GM19025 (cell line): ENCODE results near the gene COG8.
"Not testable (repeated sequence)": the region's sequence is repeated elsewhere in the genome, so short reads cannot be mapped to it uniquely, and the experiment has no call there.

Experiments used
- ATAC-seq: cut with Tn5 transposase; IDR thresholded peaks from one replicate; pipeline ENCODE4 v1.9.1; 2021; ENCODE audit warnings: mild to moderate bottlenecking, low read depth, moderate library complexity; ENCODE audit not compliant: unreplicated experiment

Gene COG8

DNA sequence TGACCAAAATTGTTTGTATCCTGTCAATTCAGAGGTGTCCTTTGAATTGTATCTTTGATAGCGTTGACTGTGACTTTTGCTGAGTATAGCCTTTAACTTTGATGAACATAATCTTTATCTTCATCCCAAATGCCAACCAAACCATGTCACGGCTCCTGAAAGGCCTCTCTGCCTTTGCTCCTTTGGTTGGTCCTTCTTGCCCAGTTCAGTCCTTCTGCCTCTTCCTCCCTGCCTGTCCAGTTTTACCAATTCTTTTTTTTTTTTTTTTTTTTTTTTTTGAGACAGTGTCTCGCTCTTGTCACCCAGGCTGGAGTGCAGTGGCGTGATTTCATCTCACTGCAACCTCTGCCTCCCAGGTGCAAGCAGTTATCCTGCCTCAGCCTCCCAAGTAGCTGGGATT, 41.1 kb downstream of the COG8 start:
- no peak for ATAC-seq

DNA sequence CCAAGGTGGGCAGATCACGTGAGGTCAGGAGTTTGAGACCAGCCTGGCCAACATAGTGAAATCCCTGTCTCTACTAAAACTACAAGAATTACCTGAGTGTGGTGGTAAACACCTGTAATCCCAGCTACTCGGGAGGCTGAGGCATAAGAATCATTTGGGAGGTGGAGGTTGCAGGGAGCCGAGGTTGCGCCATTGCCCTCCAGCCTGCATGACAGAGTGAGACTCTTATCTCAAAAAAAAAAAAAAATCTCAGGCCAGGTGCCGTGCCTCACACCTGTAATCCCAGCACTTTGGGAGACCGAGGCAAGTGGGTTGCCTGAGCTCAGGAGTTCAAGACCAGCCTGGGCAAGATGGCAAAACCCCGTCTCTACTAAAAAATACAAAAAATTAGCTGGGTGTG, 42.6 kb downstream of the COG8 start:
- not testable (repeated sequence) for ATAC-seq

DNA sequence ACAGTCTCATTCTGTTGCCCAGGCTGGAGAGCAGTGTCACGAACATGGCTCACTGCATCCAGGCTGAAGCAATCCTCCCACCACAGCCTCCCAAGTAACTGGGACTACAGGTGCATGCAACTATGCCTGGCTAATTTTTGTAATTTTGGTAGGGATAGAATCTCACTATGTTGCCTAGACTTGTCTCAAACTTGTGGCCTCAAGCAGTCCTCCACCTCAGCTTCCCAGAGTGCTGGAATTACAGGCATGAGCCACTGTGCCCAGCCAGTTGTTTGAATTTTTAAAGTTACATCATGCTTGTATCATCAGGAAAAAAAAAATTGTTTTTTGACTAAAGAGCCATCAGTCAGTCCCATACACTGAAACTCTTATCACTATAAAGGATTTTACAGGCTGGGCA, 45.3 kb downstream of the COG8 start:
- no peak for ATAC-seq

DNA sequence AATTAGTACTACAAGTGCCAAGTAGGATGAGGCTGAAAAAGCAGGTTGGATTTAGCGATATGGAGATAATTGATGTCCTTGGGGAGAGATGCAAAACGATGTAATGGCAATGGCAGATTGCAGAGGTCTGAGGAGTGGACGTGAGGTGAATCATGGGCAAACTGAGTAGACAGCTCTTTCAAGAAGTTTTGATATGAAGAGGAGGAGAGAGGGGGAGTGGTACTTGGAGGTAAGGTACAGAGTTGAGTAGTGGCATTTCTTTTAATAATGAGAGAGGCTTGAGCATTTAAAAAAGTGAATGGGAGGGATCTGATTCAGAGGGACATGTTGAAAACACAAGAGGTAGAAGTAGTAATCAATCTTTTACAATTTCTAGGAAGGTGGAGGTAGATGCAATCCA, 46.0 kb downstream of the COG8 start:
- ATAC-seq: no peak

DNA sequence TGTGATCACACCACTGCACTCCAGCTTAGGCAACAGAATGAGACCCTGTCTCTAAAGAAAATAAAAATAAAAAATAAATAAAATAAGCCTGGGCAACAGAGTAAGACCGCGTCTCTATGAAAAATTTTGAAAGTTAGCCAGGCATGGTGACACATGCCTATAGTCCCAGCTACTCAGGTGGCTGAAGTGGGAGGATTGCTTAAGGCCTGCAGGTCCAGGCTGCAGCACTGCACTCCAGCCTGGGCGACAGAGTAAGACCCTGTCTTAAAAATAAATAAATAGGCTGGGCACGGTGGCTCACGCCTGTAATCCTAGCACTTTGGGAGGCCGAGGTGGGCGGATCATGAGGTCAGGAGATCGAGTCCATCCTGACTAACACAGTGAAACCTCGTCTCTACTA, 47.7 kb downstream of the COG8 start:
- not testable (repeated sequence) for ATAC-seq

DNA sequence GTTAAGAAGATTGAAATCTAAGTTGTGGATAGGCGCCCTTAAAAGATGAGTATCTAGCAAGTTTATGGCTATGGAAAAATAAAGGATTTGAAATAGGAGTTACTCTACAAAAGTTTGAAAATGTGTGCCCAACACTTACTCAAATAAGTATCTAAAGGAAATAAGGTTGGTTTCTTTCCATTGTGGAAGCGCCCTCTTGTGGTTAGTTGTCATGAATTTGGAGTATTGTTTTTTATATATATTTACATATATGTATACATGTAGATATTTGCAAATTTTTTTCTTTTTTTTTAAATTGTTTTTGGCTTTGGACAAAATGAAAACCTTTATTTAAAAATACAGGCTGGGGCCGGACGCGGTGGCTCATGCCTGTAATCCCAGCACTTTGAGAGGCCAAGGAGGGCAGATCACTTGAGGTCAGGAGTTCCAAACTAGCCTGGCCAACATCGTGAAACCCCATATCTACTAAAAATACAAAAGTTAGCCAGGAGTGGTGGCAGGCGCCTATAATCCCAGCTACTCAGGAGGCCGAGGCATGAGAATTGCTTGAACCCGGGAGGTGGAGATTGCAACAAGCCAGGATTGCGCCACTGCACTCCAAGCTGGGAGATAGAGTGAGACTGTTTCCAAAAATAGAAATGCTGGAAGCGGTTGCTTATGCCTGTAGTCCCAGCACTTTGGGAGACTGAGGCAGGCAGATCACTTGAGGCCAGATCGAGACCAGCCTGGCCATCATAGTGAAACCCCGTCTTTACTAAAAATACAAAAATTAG, 52.2 kb downstream of the COG8 start:
- no peak for ATAC-seq

DNA sequence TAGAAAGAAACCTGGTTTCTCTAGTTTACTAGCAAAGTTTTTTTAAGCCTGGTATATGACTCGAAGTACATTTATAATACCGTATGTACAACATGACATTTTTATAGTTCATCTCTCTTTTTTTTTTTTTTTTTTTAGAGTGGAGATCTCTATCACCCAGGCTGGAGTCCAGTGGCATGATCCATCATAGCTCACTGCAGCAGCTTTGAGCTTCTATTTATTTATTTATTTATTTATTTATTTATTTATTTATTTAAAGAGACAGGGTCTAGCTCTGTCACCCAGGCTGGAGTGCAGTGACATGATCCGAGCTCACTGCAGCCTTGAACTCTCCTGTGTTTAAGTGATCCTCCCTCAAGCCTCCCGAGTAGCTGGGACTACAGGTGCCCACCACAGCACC, 54.1 kb downstream of the COG8 start:
- no peak for ATAC-seq

DNA sequence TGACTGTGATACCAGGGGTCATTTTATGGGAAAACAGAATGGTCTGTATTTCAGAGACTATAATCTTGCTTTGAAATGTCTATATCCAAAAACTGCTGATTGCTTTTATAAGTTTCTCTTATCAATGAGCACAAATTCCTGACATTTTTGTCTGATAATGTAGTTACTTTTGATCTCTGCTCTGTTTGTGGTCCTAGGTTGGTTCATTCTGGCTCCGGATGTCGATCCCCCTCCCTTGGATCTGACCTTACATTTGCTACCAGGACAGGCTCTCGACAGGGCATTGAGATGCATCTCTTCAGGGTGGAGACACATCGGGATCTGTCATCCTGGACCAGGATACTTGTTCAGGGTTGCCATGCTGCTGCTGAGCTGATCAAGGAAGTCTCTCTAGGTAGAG, 55.5 kb downstream of the COG8 start:
- ATAC-seq: no peak

DNA sequence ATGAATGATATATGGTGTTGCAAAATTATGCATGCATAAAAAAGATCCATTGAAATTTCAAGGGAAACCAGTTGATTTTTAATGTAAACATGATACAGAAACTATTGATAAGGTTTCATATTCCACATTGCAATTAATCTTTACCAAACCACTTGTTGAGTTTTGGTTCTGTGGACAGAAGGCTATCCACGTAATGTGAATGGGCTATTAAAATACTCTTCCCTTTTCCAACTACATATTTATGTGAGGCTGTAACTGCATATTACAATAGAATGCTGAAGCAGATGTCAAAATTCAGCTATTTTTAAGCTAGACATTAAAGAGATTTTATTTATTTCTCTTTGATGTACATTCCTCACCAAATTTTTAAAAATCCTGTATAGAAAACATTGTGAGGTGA, 62.0 kb downstream of the COG8 start:
- no peak for ATAC-seq
